Forelimb muscle (tissue), 1 donor: ENCODE data around the gene CCDC17. TPM values are rescaled to one million over a fixed set of nuclear protein-coding genes. Genes with fewer than 3 reads are reported as not detected.
"Not testable (repeated sequence)": the region's sequence is repeated elsewhere in the genome, so short reads cannot be mapped to it uniquely, and the experiment has no call there.

Source experiments
- DNase-seq: peaks from one replicate; pipeline ENCODE4 v3.0.0-alpha.2; 2013; ENCODE audit warnings: low read depth
- polyA plus RNA-seq: library from polyadenylated mRNA; unstranded; fragments of 120-200 nt; gene quantifications from one replicate; pipeline ENCODE4 v1.2.1, GENCODE V29; 2013; ENCODE audit not compliant: insufficient read length

Gene CCDC17
- polyA plus RNA-seq, 1 donor: 1.4 TPM

- no peak for DNase-seq
Measured at GRCh38 chr1:45621895-45622523, 1.8 kb downstream of the CCDC17 start.

GRCh38 chr1:45621501-45621836 lies 2.4 kb downstream of the CCDC17 start:
- no peak for DNase-seq

- DNase-seq: no peak
Measured at GRCh38 chr1:45620588-45621500, 3.0 kb downstream of the CCDC17 start.

GRCh38 chr1:45619149-45619921 lies 4.5 kb downstream of the CCDC17 start:
- DNase-seq: no peak

GRCh38 chr1:45617618-45618017 lies 6.2 kb downstream of the CCDC17 start:
- no peak for DNase-seq

- no peak for DNase-seq
Measured at GRCh38 chr1:45615885-45616284, 8.0 kb downstream of the CCDC17 start.

- DNase-seq: no peak
Measured at GRCh38 chr1:45612941-45613579, 10.8 kb downstream of the CCDC17 start.

GRCh38 chr1:45610589-45611226 lies 13.1 kb downstream of the CCDC17 start:
- DNase-seq: no peak

- DNase-seq: no peak
Measured at GRCh38 chr1:45608175-45609156, 15.4 kb downstream of the CCDC17 start.

- DNase-seq: no peak
Measured at GRCh38 chr1:45607404-45608074, 16.3 kb downstream of the CCDC17 start.

- no peak for DNase-seq
Measured at GRCh38 chr1:45604239-45604638, 19.6 kb downstream of the CCDC17 start.

GRCh38 chr1:45596765-45597164 lies 27.1 kb downstream of the CCDC17 start:
- DNase-seq: not testable (repeated sequence)

- DNase-seq: no peak
Measured at GRCh38 chr1:45594412-45594811, 29.4 kb downstream of the CCDC17 start.

- DNase-seq: no peak
Measured at GRCh38 chr1:45589861-45590260, 34.0 kb downstream of the CCDC17 start.

GRCh38 chr1:45586769-45587168 lies 37.1 kb downstream of the CCDC17 start:
- no peak for DNase-seq

GRCh38 chr1:45585496-45586075 lies 38.3 kb downstream of the CCDC17 start:
- DNase-seq: no peak

- DNase-seq: no peak
Measured at GRCh38 chr1:45585110-45585426, 38.8 kb downstream of the CCDC17 start.

- no peak for DNase-seq
Measured at GRCh38 chr1:45584351-45585109, 39.3 kb downstream of the CCDC17 start.
